Tibial nerve (tissue), 4 donors: Measurements from ENCODE around the gene SMAD5. TPM values are rescaled to one million over a fixed set of nuclear protein-coding genes. Genes with fewer than 3 reads are reported as not detected.

ENCODE experiments used
- DNase-seq, 2 donors: peaks; one replicate each; pipeline ENCODE4 v3.0.0-alpha.2; 2019; ENCODE audit warnings: low spot score in 2 of 2
- H3K27ac ChIP-seq, 4 donors: fragments of 200-600 bp; sonication (generic) in 3 of 4; one replicate each; pipeline ENCODE4 v1.5.1; 2017 to 2019; ENCODE audit warnings: mild to moderate bottlenecking in 1 of 4
- H3K27me3 ChIP-seq, 2 donors: fragments of 200-600 bp; sonication (generic) in 1 of 2; one replicate each; pipeline versions ENCODE4 v1.5.1 to v1.6.0; 2017 to 2019
- H3K36me3 ChIP-seq, 3 donors: fragments of 200-600 bp; sonication (generic); one replicate each; pipeline ENCODE4 v1.5.1; 2018 to 2019
- H3K4me1 ChIP-seq, 4 donors: fragments of 200-600 bp; sonication (generic) in 3 of 4; one replicate each; pipeline ENCODE4 v1.5.1; 2017 to 2019
- H3K4me3 ChIP-seq, 4 donors: fragments of 200-600 bp; sonication (generic) in 3 of 4; one replicate each; pipeline ENCODE4 v1.5.1; 2017 to 2019; ENCODE audit warnings: mild to moderate bottlenecking in 1 of 4, moderate library complexity in 1 of 4
- H3K9me3 ChIP-seq, 4 donors: fragments of 200-600 bp; sonication (generic) in 3 of 4; one replicate each; pipeline ENCODE4 v1.5.1; 2017 to 2019
- CTCF ChIP-seq, 5 experiments: fragments of 200-600 bp in 3 of 5; fragments of 450-650 bp in 2 of 5; sonication (generic) in 3 of 5; IDR thresholded peaks; one replicate each; pipeline ENCODE4 v1.5.1; 2016 to 2019; ENCODE audit warnings: antibody characterized with exemption in 5 of 5, mild to moderate bottlenecking in 3 of 5, moderate library complexity in 2 of 5
- EP300 ChIP-seq, 2 donors: sonication (generic); formaldehyde crosslinking; IDR thresholded peaks; one replicate each; pipeline ENCODE4 v1.6.1; 2017; ENCODE audit warnings: antibody characterized with exemption in 2 of 2, mild to moderate bottlenecking in 1 of 2
- POLR2A ChIP-seq, 2 donors: fragments of 450-650 bp; IDR thresholded peaks; one replicate each; pipeline ENCODE4 v1.6.1; 2017; ENCODE audit warnings: antibody characterized with exemption in 2 of 2, mild to moderate bottlenecking in 2 of 2, moderate library complexity in 2 of 2
- WGBS, 2 donors: methylation state at CpG; one replicate each; pipeline ENCODE4 v1.1.5; 2018; 5-methylcytosine and 5-hydroxymethylcytosine counted together
- total RNA-seq, 4 donors: library from RNA; depleted of rRNA; stranded (reverse); fragments of >200 nt; gene quantifications; one replicate each; pipeline ENCODE4 v1.1.0, GENCODE V29; 2016

Gene SMAD5
- total RNA-seq, 4 donors from 2014 or later: 34.5 to 65.5 (median 54.3) TPM

GRCh38 chr5:136145030-136145429, 12.4 kb downstream of the SMAD5 start:
- Histone ChIP-seq H3K4me3 (no peak overlapping the region), H3K9me3 (no peaks in the 10 kb centered on the region), H3K4me1 (peaks cover 0 to 90% (median 4%) of the 10 kb centered on the region in 4 donors), H3K27ac (no peak overlapping the region), H3K27me3 (no peaks in the 10 kb centered on the region), H3K36me3 (no peaks in the 10 kb centered on the region)
- WGBS, 2 donors: 33 to 34% methylated on average over 2 of the region's 2 CpGs
- TF ChIP-seq CTCF (IDR thresholded peaks at IDR 0.05) (no peak), EP300 (IDR thresholded peaks at IDR 0.05) (no peak), POLR2A (IDR thresholded peaks at IDR 0.05) (no peak)
- DNase-seq: no peak

GRCh38 chr5:136146201-136146600, 13.6 kb downstream of the SMAD5 start:
- H3K27ac ChIP-seq: no peak overlapping the region
- no peaks in the 10 kb centered on the region for H3K9me3 ChIP-seq
- no peaks in the 10 kb centered on the region for H3K36me3 ChIP-seq
- H3K4me1 ChIP-seq: peaks cover 0 to 88% (median 4%) of the 10 kb centered on the region in 4 donors
- DNase-seq: no peak
- TF ChIP-seq CTCF (IDR thresholded peaks at IDR 0.05): no peak
- TF ChIP-seq EP300 (IDR thresholded peaks at IDR 0.05): no peak
- no peak for TF ChIP-seq POLR2A (IDR thresholded peaks at IDR 0.05)
- H3K4me3 ChIP-seq: no peak overlapping the region
- no peaks in the 10 kb centered on the region for H3K27me3 ChIP-seq
- WGBS, 2 donors: 74 to 77% methylated on average over 3 of the region's 3 CpGs

GRCh38 chr5:136147632-136148031, 15.0 kb downstream of the SMAD5 start:
- Histone ChIP-seq H3K27me3 (no peaks in the 10 kb centered on the region), H3K9me3 (no peaks in the 10 kb centered on the region), H3K4me3 (no peak overlapping the region), H3K36me3 (no peaks in the 10 kb centered on the region), H3K4me1 (peaks cover 0 to 81% (median 3%) of the 10 kb centered on the region in 4 donors), H3K27ac (no peak overlapping the region)
- no peak for TF ChIP-seq EP300 (IDR thresholded peaks at IDR 0.05)
- TF ChIP-seq CTCF (IDR thresholded peaks at IDR 0.05): no peak
- TF ChIP-seq POLR2A (IDR thresholded peaks at IDR 0.05): no peak
- no peak for DNase-seq

GRCh38 chr5:136149891-136150290, 17.2 kb downstream of the SMAD5 start:
- Histone ChIP-seq H3K4me1 (peaks cover 0 to 61% (median 2%) of the 10 kb centered on the region in 4 donors), H3K4me3 (no peak overlapping the region), H3K36me3 (peaks cover 0 to 15% (median 0%) of the 10 kb centered on the region in 3 donors), H3K9me3 (no peaks in the 10 kb centered on the region), H3K27me3 (no peaks in the 10 kb centered on the region), H3K27ac (no peak overlapping the region)
- DNase-seq: no peak
- 92 to 93% methylated on average over 1 of the region's 1 CpG for WGBS, 2 donors
- no peak for TF ChIP-seq CTCF (IDR thresholded peaks at IDR 0.05)
- TF ChIP-seq POLR2A (IDR thresholded peaks at IDR 0.05): no peak
- no peak for TF ChIP-seq EP300 (IDR thresholded peaks at IDR 0.05)

GRCh38 chr5:136153581-136154236, 21.1 kb downstream of the SMAD5 start:
- WGBS, 2 donors: 94 to 95% methylated on average over 11 of the region's 11 CpGs
- TF ChIP-seq EP300 (IDR thresholded peaks at IDR 0.05) (no peak), POLR2A (IDR thresholded peaks at IDR 0.05) (no peak), CTCF (IDR thresholded peaks at IDR 0.05) (no peak)

More at GRCh38 chr5:136153581-136154236, 21.1 kb downstream of the SMAD5 start:
- H3K4me1 ChIP-seq: peaks cover 0 to 55% (median under 1%) of the 10 kb centered on the region in 4 donors
- H3K36me3 ChIP-seq: peaks cover 0 to 33% (median 0%) of the 10 kb centered on the region in 3 donors
- H3K9me3 ChIP-seq: no peaks in the 10 kb centered on the region
- no peak overlapping the region for H3K4me3 ChIP-seq
- H3K27ac ChIP-seq: no peak overlapping the region
- DNase-seq: no peak
- no peaks in the 10 kb centered on the region for H3K27me3 ChIP-seq
